Globus pallidus (tissue), 1 donor: ENCODE data around the gene SPG11.
"Not testable (repeated sequence)": the region's sequence is repeated elsewhere in the genome, so short reads cannot be mapped to it uniquely, and the experiment has no call there.

Experiments
- DNase-seq: peaks from one replicate; pipeline ENCODE4 v3.0.0-alpha.2; 2015; ENCODE audit warnings: low spot score

SPG11 gene

GRCh38 chr15:44663410-44664308 lies at the start of gene SPG11:
Gene SPG11 (minus strand): TSS chr15:44663662. CDS start chr15:44663647, 15 bp downstream.
- DNase-seq = peak; percentile 98

GRCh38 chr15:44712346-44713005 lies 49.0 kb upstream of the SPG11 start:
- peak; percentile 69 for DNase-seq

- no peak for DNase-seq
Measured at GRCh38 chr15:44711743-44712345, 48.4 kb upstream of the SPG11 start.

GRCh38 chr15:44711096-44711742 lies 47.8 kb upstream of the SPG11 start, which contains the start of the genes B2M and PATL2:
Gene B2M (plus strand): TSS chr15:44711517. CDS start chr15:44711547, 30 bp downstream.
Gene PATL2 (minus strand): TSS chr15:44711323. CDS start chr15:44676490, 34,833 bp downstream.
- DNase-seq = peak; percentile 96

- peak; percentile 57 for DNase-seq
Measured at GRCh38 chr15:44710236-44711095, 47.0 kb upstream of the SPG11 start.

- no peak for DNase-seq
Measured at GRCh38 chr15:44706946-44707636, 43.6 kb upstream of the SPG11 start.

- DNase-seq = no peak
Measured at GRCh38 chr15:44706401-44706800, 42.9 kb upstream of the SPG11 start.

GRCh38 chr15:44705986-44706385 lies 42.5 kb upstream of the SPG11 start:
- DNase-seq = no peak

- not testable (repeated sequence) for DNase-seq
Measured at GRCh38 chr15:44700676-44701075, 37.2 kb upstream of the SPG11 start.

- DNase-seq = peak; percentile 8
Measured at GRCh38 chr15:44698641-44699040, 35.2 kb upstream of the SPG11 start.

- DNase-seq = no peak
Measured at GRCh38 chr15:44697014-44697413, 33.6 kb upstream of the SPG11 start.

- no peak for DNase-seq
Measured at GRCh38 chr15:44695294-44695693, 31.8 kb upstream of the SPG11 start.

- DNase-seq = no peak
Measured at GRCh38 chr15:44694416-44694815, 31.0 kb upstream of the SPG11 start.

GRCh38 chr15:44692659-44693058 lies 29.2 kb upstream of the SPG11 start:
- DNase-seq = no peak

- not testable (repeated sequence) for DNase-seq
Measured at GRCh38 chr15:44690245-44690644, 26.8 kb upstream of the SPG11 start.

- not testable (repeated sequence) for DNase-seq
Measured at GRCh38 chr15:44689318-44689717, 25.9 kb upstream of the SPG11 start.

GRCh38 chr15:44682809-44683682 lies 19.6 kb upstream of the SPG11 start:
- DNase-seq = not testable (repeated sequence)

- DNase-seq = no peak
Measured at GRCh38 chr15:44682211-44682610, 18.7 kb upstream of the SPG11 start.

- no peak for DNase-seq
Measured at GRCh38 chr15:44676676-44677075, 13.2 kb upstream of the SPG11 start.
